HCT116 (cell line): Measurements from ENCODE around the gene CNN2.

ENCODE experiments used
- EZH2 ChIP-seq: fragments of 200-600 bp; sonication (generic); IDR thresholded peaks from 2 replicates; pipeline ENCODE4 v1.6.1; 2017; ENCODE audit warnings: antibody characterized with exemption, mixed run types
- MAX ChIP-seq: IDR thresholded peaks from 2 replicates; pipeline ENCODE4 v1.6.1; 2012
- POLR2AphosphoS5 ChIP-seq: IDR thresholded peaks from 2 replicates; pipeline ENCODE4 v1.6.1; 2011; ENCODE audit warnings: mild to moderate bottlenecking, low read depth, low read length, moderate library complexity
- REST ChIP-seq: IDR thresholded peaks from 2 replicates; pipeline ENCODE4 v1.6.1; 2012; ENCODE audit warnings: low read depth
- ZBTB33 ChIP-seq: IDR thresholded peaks from 2 replicates; pipeline ENCODE4 v1.6.1; 2011; ENCODE audit warnings: mild to moderate bottlenecking, low read length, moderate library complexity; ENCODE audit not compliant: insufficient replicate concordance; ENCODE audit errors: extremely low read depth

GRCh38 chr19:1085676-1086442 lies 59.5 kb downstream of the CNN2 start:
- TF ChIP-seq EZH2 (no peak), MAX (no peak), POLR2AphosphoS5 (no peak), REST (no peak), ZBTB33 (no peak)
